GM12878 (cell line): ENCODE results near the gene BCORL1. TPM values are rescaled to one million over a fixed set of nuclear protein-coding genes. Genes with fewer than 3 reads are reported as not detected.

Source experiments
- ATAC-seq: fragments of 200-7000 bp; cut with Tn5 transposase; 3 replicates; pipeline ENCODE4 v1.9.1; 2020; ENCODE audit warnings: mild to moderate bottlenecking, moderate library complexity
- BruUV-seq: library from RNA; stranded (reverse); fragments of 400-500 nt; replicated peaks from 2 replicates; lab custom pipeline; 2021; lab: Mats Ljungman, UMichigan
- CTCF ChIA-PET: fragments of 300-600 bp; sonication (Branson Sonifier 250); formaldehyde crosslinking; extraction: SDS; loops from one replicate; lab custom pipeline; 2021; ENCODE audit warnings: inconsistent platforms; lab: Yijun Ruan, JAX
- POLR2A ChIA-PET: fragments of 350-600 bp; formaldehyde crosslinking; extraction: SDS; loops from one replicate; lab custom pipeline; 2021; ENCODE audit warnings: inconsistent platforms; lab: Charles Lee
- RAD21 ChIA-PET: fragments of 300-600 bp; sonication (Branson Sonifier 250); formaldehyde crosslinking; loops from one replicate; lab custom pipeline; 2023; ENCODE audit warnings: antibody characterized with exemption; ENCODE audit not compliant: unreplicated experiment; lab: Charles Lee
- SMC1A ChIA-PET: fragments of 300-600 bp; sonication (Branson Sonifier 250); formaldehyde crosslinking; loops from one replicate; lab custom pipeline; 2023; ENCODE audit not compliant: unreplicated experiment, uncharacterized antibody; lab: Charles Lee
- DNase-seq: peaks from one replicate; pipeline ENCODE4 v3.0.0-alpha.2; 2011; ENCODE audit warnings: low read depth, low spot score
- FAIRE-seq: peaks from 3 replicates; lab custom pipeline; 2011; peaks lifted over from hg19 to GRCh38; lab: Jason Lieb, UNC
- H2AFZ ChIP-seq: 2 replicates; pipeline ENCODE4 v1.6.0; 2011; ENCODE audit warnings: low read depth, low read length, control low read depth; ENCODE audit not compliant: control insufficient read depth
- H3K27ac ChIP-seq: 2 replicates; pipeline ENCODE4 v1.5.1; 2011; ENCODE audit warnings: control low read depth; ENCODE audit not compliant: control insufficient read depth, insufficient read depth
- H3K27me3 ChIP-seq, 2 experiments: replicated peaks in 1 of 2; 2 replicates each; pipeline versions ENCODE4 v1.6.0 to v1.6.1; 2011; ENCODE audit warnings: low read length in 1 of 2; ENCODE audit not compliant: control insufficient read depth in 2 of 2, insufficient read depth in 2 of 2
- H3K36me3 ChIP-seq, 2 experiments: 2 replicates each; pipeline ENCODE4 v1.5.1; 2011; ENCODE audit warnings: low read length in 1 of 2; ENCODE audit not compliant: control insufficient read depth in 2 of 2, insufficient read depth in 2 of 2
- H3K4me1 ChIP-seq: 2 replicates; pipeline ENCODE4 v1.6.1; 2011; ENCODE audit warnings: mild to moderate bottlenecking, low read length, moderate library complexity, mixed read lengths; ENCODE audit not compliant: control insufficient read depth, insufficient read depth
- H3K4me2 ChIP-seq: 2 replicates; pipeline ENCODE4 v1.6.0; 2011; ENCODE audit warnings: control low read depth; ENCODE audit not compliant: control insufficient read depth, insufficient read depth
- H3K4me3 ChIP-seq: fragments of 200-600 bp; sonication (generic); 2 replicates; pipeline ENCODE4 v1.5.1; 2016
- H3K79me2 ChIP-seq: 2 replicates; pipeline ENCODE4 v1.6.0; 2011; ENCODE audit warnings: low read length; ENCODE audit not compliant: control insufficient read depth, insufficient read depth
- H3K9ac ChIP-seq: 2 replicates; pipeline ENCODE4 v1.8.0; 2011; ENCODE audit warnings: low read length, control low read depth, mixed read lengths; ENCODE audit not compliant: control insufficient read depth, insufficient read depth
- H3K9me3 ChIP-seq: replicated peaks from 3 replicates; pipeline ENCODE4 v1.5.1; 2011; ENCODE audit warnings: mild to moderate bottlenecking, low read length; ENCODE audit not compliant: control insufficient read depth, insufficient read depth
- H4K20me1 ChIP-seq: 2 replicates; pipeline ENCODE4 v1.6.0; 2011; ENCODE audit not compliant: control insufficient read depth, insufficient read depth
- ATF3 ChIP-seq: IDR thresholded peaks from 2 replicates; pipeline ENCODE4 v1.6.1; 2011; ENCODE audit warnings: low read depth, mild to moderate bottlenecking, low read length, moderate library complexity, borderline replicate concordance; ENCODE audit errors: extremely low read depth
- BCLAF1 ChIP-seq: fragments of 450-650 bp; IDR thresholded peaks from 2 replicates; pipeline ENCODE4 v1.6.1; 2017; ENCODE audit warnings: antibody characterized with exemption, mild to moderate bottlenecking, moderate library complexity
- CREB1 ChIP-seq: IDR thresholded peaks from 2 replicates; pipeline ENCODE4 v1.6.1; 2012; ENCODE audit warnings: low read depth, mild to moderate bottlenecking, inconsistent platforms
- EGR1 ChIP-seq, 2 experiments: IDR thresholded peaks; 1 replicate in 1 of 2; 2 replicates in 1 of 2; pipeline ENCODE4 v1.6.1; 2011 to 2012; ENCODE audit warnings: low read depth in 2 of 2, low read length in 2 of 2, borderline replicate concordance in 1 of 2, mild to moderate bottlenecking in 1 of 2, moderate library complexity in 1 of 2
- IKZF2 ChIP-seq, 2 experiments: fragments of 450-650 bp; IDR thresholded peaks; 2 replicates each; pipeline ENCODE4 v1.6.1; 2017; ENCODE audit warnings: mild to moderate bottlenecking in 2 of 2, moderate library complexity in 2 of 2
- PBX3 ChIP-seq: IDR thresholded peaks from 2 replicates; pipeline ENCODE4 v1.6.1; 2011; ENCODE audit warnings: mild to moderate bottlenecking, low read depth, low read length, moderate library complexity; ENCODE audit not compliant: insufficient replicate concordance
- TBL1XR1 ChIP-seq: IDR thresholded peaks from 2 replicates; pipeline ENCODE4 v1.6.1; 2012; ENCODE audit warnings: low read depth, low read length, improper control_type of control experiment
- WRNIP1 ChIP-seq: IDR thresholded peaks from 2 replicates; pipeline ENCODE4 v1.6.1; 2011; ENCODE audit warnings: low read depth, low read length, improper control_type of control experiment, borderline replicate concordance
- ZBTB4 ChIP-seq: fragments of 450-650 bp; formaldehyde crosslinking; IDR thresholded peaks from 2 replicates; pipeline ENCODE4 v1.4.0; 2022; ENCODE audit warnings: mild to moderate bottlenecking, moderate library complexity
- WGBS: methylation state at CpG from one replicate; pipeline ENCODE4 v1.1.6; 2016; ENCODE audit warnings: low lambda C conversion rate; ENCODE audit not compliant: insufficient replicate concordance, insufficient coverage; ENCODE audit errors: missing lambda C conversion rate; 5-methylcytosine and 5-hydroxymethylcytosine counted together
- in situ Hi-C: fragments of 300-500 bp; cut with MboI; formaldehyde crosslinking; loops from 9 replicates; pipeline ENCODE4 v1.14.3; 2018; ENCODE audit warnings: mixed read lengths
- intact Hi-C: fragments of 100-400 bp; cut with micrococcal nuclease; formaldehyde crosslinking; loops from one replicate; pipeline ENCODE4 v1.14.2; 2022; ENCODE audit not compliant: unreplicated experiment
- polyA plus RNA-seq, 11 experiments: library from polyadenylated mRNA; depleted of rRNA in 4 of 11; unstranded in 6 of 11; stranded (reverse) in 5 of 11; fragments of >200 nt; fragmentation: Nextera tagmentation in 4 of 11; fragmentation: Illumina TruSeq in 1 of 11; extraction: Ambion mirVana in 4 of 11; extraction: Trizol in 1 of 11; gene quantifications; 1 replicate in 1 of 11; 2 replicates in 10 of 11; pipeline versions ENCODE4 v1.2.1 to v1.2.3, GENCODE V29; 2011 to 2016; ENCODE audit warnings: inconsistent platforms in 2 of 11, missing spikeins in 2 of 11, low read depth in 1 of 11
- total RNA-seq, 4 experiments: library from RNA; depleted of rRNA in 3 of 4; stranded (reverse); fragments of >200 nt in 3 of 4; fragmentation: Illumina TruSeq in 1 of 4; extraction: Trizol in 1 of 4; gene quantifications; 2 replicates each; pipeline versions ENCODE4 v1.2.1 to v1.2.3, GENCODE V29; 2013 to 2021

BCORL1 gene
- total and polyA plus RNA-seq, 10 of the 15 experiments (the other 5 are each of a cell fraction or from before 2014, with no cell fraction given) = 0.16 to 7.2 (median 0.94) TPM

GRCh38 chrX:130103605-130104004 lies 121.2 kb downstream of the BCORL1 start:
- DNase-seq (no peak), ATAC-seq (no peak)
- BruUV-seq = no TSS peak
- no peaks in the 10 kb centered on the region for H4K20me1 ChIP-seq
- ChIA-PET CTCF (interaction anchor here (0.7 to 1.2 kb wide), 2 partner anchors 12 to 23 kb away, joined by 3 read pairs; no protein-coding TSS in a partner anchor), POLR2A (no interaction called here), RAD21 (no interaction called here), SMC1A (interaction anchor here (1.5 kb wide), 1 partner anchor 18 kb away, joined by 3 read pairs; no protein-coding TSS in a partner anchor)
- H3K79me2 ChIP-seq = peaks cover 68% of the 10 kb centered on the region
- no peak overlapping the region for H3K4me3 ChIP-seq
- in situ Hi-C loops = no loop called here
- H3K27me3 ChIP-seq = no peaks in the 10 kb centered on the region; a peak in 1 of 4 replicates
- no peak overlapping the region for H3K27ac ChIP-seq
- WGBS = 67% methylated on average over 3 of the region's 3 CpGs
- no peak overlapping the region for H2AFZ ChIP-seq
- no peaks in the 10 kb centered on the region for H3K9me3 ChIP-seq
- H3K4me2 ChIP-seq = no peak overlapping the region
- no peaks in the 10 kb centered on the region; a peak in 1 of 4 replicates for H3K36me3 ChIP-seq
- peaks cover under 1% of the 10 kb centered on the region for H3K4me1 ChIP-seq
- no peak for TF ChIP-seq IKZF2 (IDR thresholded peaks at IDR 0.05)
- TF ChIP-seq EGR1 (IDR thresholded peaks at IDR 0.05; ENCODE audit: borderline replicate concordance in 1 of 2, low read depth in 2 of 2, low read length in 2 of 2) = no peak
- no peak for TF ChIP-seq ATF3
- no peak for TF ChIP-seq BCLAF1
- TF ChIP-seq CREB1 = no peak
- no peak for TF ChIP-seq WRNIP1
- no peak for TF ChIP-seq ZBTB4 (CRISPR knock-in tag)
- no peak for TF ChIP-seq TBL1XR1
- TF ChIP-seq PBX3 = no peak
- TF ChIP-seq, all 136 proteins: peak for 0
- no peak overlapping the region for H3K9ac ChIP-seq
- FAIRE-seq = no peak
- intact Hi-C loops = no loop called here
